ENCODE measurements around the gene USP4. TPM values are rescaled to one million over a fixed set of nuclear protein-coding genes. Genes with fewer than 3 reads are reported as not detected.

The USP4 gene
- total and polyA plus RNA-seq, 2 of the 13 experiments (the other 11 are each of a cell fraction or from before 2014, with no cell fraction given), result 9.2 to 20.8 TPM

DNA sequence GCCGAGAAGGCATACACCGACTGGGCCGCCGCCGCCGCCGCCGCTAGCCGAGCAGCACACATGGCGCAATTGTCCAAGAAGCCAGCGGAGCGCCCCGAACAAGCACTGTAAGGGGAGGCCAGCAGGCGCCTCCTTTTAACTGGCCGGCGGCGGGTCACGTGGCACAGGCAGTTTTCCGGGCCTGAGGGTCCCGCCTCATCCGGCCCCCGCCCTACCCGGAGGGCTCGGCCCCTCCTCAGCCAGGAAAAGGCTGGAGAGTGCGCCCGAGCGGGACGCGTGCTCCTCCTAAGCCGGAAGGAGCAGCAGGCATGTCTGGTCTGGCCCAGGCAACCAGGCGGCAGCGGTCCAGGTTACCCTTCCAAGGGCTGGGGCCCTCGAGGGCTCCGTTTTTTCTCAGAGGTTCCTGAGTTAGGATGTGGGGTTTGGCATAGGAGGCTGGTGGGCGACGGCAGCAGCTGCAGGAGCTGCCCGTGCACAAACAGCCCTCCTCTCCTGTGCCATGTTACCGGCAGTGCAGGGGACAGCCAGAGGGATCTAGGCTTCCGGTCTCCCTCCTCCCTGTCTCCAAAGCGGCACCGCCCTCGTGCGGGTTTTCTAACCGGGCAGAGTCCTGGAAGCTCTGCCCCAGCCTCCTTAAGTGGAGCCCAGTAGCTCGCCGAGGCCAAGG lies 18.5 kb upstream of the USP4 start, which contains the start of gene GPX1 (continued):
- TF ChIP-seq, protein P1, sequence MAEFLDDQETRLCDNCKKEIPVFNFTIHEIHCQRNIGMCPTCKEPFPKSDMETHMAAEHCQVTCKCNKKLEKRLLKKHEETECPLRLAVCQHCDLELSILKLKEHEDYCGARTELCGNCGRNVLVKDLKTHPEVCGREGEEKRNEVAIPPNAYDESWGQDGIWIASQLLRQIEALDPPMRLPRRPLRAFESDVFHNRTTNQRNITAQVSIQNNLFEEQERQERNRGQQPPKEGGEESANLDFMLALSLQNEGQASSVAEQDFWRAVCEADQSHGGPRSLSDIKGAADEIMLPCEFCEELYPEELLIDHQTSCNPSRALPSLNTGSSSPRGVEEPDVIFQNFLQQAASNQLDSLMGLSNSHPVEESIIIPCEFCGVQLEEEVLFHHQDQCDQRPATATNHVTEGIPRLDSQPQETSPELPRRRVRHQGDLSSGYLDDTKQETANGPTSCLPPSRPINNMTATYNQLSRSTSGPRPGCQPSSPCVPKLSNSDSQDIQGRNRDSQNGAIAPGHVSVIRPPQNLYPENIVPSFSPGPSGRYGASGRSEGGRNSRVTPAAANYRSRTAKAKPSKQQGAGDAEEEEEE (CRISPR knock-in tag; IDR thresholded peaks at IDR 0.05; ENCODE audit: borderline replicate concordance), result 0 out of 2 replicates have a peak, but pooled peaks have one; percentile 30
- TF ChIP-seq KAT7 (CRISPR knock-in tag; IDR thresholded peaks at IDR 0.05; ENCODE audit: borderline replicate concordance) (no peak), ZZZ3 (CRISPR knock-in tag; IDR thresholded peaks at IDR 0.05; ENCODE audit: borderline replicate concordance) (0 out of 2 replicates have a peak, but pooled peaks have one; percentile 58), JUN (CRISPR knock-in tag; IDR thresholded peaks at IDR 0.05) (0 out of 2 replicates have a peak, but pooled peaks have one; percentile 25), U2AF1 (optimal IDR thresholded peaks at IDR 0.05; ENCODE audit: low read depth, low read length) (no peak), ZNF264 (CRISPR knock-in tag; IDR thresholded peaks at IDR 0.05) (peak; percentile 90), THAP8 (CRISPR knock-in tag; IDR thresholded peaks at IDR 0.05; ENCODE audit: borderline replicate concordance) (no peak; the same call in 1 of the 2 replicates), SMAD1 (CRISPR knock-in tag; IDR thresholded peaks at IDR 0.05; ENCODE audit: borderline replicate concordance, low read depth) (peak; percentile 84; the same call in 1 of the 2 replicates), HNRNPLL (IDR thresholded peaks at IDR 0.05; ENCODE audit: low read depth, low read length, poor library complexity, severe bottlenecking) (peak; percentile 80), ZBTB49 (CRISPR knock-in tag; IDR thresholded peaks at IDR 0.05; ENCODE audit: borderline replicate concordance) (no peak), ZNF225 (CRISPR knock-in tag; IDR thresholded peaks at IDR 0.05) (no peak; the same call in 1 of the 2 replicates), ZNF24 (IDR thresholded peaks at IDR 0.05) (no peak), HNRNPH1 (optimal IDR thresholded peaks at IDR 0.05; ENCODE audit: low read depth, low read length) (no peak), ZMYM3 (CRISPR knock-in tag; IDR thresholded peaks at IDR 0.05) (no peak; the same call in 1 of the 2 replicates), PLRG1 (conservative IDR thresholded peaks at IDR 0.05) (no peak), NFRKB (IDR thresholded peaks at IDR 0.05) (no peak), IKZF1 (IDR thresholded peaks at IDR 0.05) (no peak), SNRNP70 (IDR thresholded peaks at IDR 0.05; ENCODE audit: low read depth, low read length) (no peak), TMF1 (CRISPR knock-in tag; IDR thresholded peaks at IDR 0.05; ENCODE audit: low read depth) (peak; percentile 83; the same call in 1 of the 2 replicates), ARHGAP35 (CRISPR knock-in tag; IDR thresholded peaks at IDR 0.05; ENCODE audit: borderline replicate concordance) (peak; percentile 78; the same call in 1 of the 2 replicates), ZNF607 (CRISPR knock-in tag; IDR thresholded peaks at IDR 0.05; ENCODE audit: borderline replicate concordance) (peak; percentile 90), ZNF709 (CRISPR knock-in tag; IDR thresholded peaks at IDR 0.05) (peak; percentile 82; the same call in 1 of the 2 replicates)
- TF ChIP-seq, protein P2, sequence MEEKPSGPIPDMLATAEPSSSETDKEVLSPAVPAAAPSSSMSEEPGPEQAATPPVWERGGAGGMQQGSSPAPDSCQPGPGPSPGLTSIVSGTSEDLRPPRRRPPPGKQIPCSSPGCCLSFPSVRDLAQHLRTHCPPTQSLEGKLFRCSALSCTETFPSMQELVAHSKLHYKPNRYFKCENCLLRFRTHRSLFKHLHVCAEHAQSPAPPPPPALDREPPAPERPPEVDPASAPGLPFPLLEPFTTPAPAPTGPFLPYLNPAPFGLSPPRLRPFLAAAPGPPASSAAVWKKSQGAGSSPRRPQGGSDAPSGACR (CRISPR knock-in tag; IDR thresholded peaks at IDR 0.05), result peak; percentile 95
- TF ChIP-seq, protein P3, sequence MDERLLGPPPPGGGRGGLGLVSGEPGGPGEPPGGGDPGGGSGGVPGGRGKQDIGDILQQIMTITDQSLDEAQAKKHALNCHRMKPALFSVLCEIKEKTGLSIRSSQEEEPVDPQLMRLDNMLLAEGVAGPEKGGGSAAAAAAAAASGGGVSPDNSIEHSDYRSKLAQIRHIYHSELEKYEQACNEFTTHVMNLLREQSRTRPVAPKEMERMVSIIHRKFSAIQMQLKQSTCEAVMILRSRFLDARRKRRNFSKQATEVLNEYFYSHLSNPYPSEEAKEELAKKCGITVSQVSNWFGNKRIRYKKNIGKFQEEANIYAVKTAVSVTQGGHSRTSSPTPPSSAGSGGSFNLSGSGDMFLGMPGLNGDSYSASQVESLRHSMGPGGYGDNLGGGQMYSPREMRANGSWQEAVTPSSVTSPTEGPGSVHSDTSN (CRISPR knock-in tag; IDR thresholded peaks at IDR 0.05), result no peak

Measured in HepG2 (cell line).